ENCODE measurements around the gene BRI3BP. TPM values are rescaled to one million over a fixed set of nuclear protein-coding genes. Genes with fewer than 3 reads are reported as not detected.

BRI3BP gene
- total and polyA plus RNA-seq, 2 experiments from 2014 or later = 6.1 to 14.6 TPM

DNA sequence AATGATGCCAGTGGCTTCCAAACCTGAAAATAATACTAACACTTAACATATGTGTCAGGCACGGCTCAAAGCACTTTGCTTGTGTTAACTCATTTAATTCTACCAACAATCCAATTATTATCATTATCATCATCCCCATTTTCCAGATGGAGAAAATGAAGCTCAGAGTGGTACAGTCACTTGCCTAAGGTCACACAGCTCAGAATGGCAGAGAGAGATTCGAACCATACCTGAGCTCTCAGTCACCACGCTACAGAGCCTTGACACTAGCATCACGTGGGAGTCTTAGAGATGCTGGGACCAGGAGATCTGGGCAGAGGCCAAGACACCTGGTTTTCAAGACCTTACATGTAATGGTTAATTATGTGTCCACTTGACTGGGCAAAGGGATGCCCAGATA is 38.7 kb upstream of the BRI3BP start:
- no peak overlapping the region for H2AFZ ChIP-seq
- H3K79me2 ChIP-seq = no peaks in the 10 kb centered on the region
- H3K4me3 ChIP-seq = no peak overlapping the region
- 95% methylated on average over 4 of the region's 4 CpGs for WGBS (ENCODE audit: low lambda C conversion rate, missing lambda C conversion rate)
- H3K36me3 ChIP-seq (replicated peaks; ENCODE audit: insufficient read depth, low read depth) = no peaks in the 10 kb centered on the region
- H3K9me3 ChIP-seq (ENCODE audit: low read depth) = no peaks in the 10 kb centered on the region
- H3K27me3 ChIP-seq = no peaks in the 10 kb centered on the region
- H3K4me2 ChIP-seq = no peak overlapping the region
- TF ChIP-seq EZH2phosphoT487 (IDR thresholded peaks at IDR 0.05; ENCODE audit: low read depth, severe bottlenecking, unreplicated experiment) (no peak), EZH2 (IDR thresholded peaks at IDR 0.05; ENCODE audit: borderline replicate concordance) (no peak)
- TF ChIP-seq, protein P1, sequence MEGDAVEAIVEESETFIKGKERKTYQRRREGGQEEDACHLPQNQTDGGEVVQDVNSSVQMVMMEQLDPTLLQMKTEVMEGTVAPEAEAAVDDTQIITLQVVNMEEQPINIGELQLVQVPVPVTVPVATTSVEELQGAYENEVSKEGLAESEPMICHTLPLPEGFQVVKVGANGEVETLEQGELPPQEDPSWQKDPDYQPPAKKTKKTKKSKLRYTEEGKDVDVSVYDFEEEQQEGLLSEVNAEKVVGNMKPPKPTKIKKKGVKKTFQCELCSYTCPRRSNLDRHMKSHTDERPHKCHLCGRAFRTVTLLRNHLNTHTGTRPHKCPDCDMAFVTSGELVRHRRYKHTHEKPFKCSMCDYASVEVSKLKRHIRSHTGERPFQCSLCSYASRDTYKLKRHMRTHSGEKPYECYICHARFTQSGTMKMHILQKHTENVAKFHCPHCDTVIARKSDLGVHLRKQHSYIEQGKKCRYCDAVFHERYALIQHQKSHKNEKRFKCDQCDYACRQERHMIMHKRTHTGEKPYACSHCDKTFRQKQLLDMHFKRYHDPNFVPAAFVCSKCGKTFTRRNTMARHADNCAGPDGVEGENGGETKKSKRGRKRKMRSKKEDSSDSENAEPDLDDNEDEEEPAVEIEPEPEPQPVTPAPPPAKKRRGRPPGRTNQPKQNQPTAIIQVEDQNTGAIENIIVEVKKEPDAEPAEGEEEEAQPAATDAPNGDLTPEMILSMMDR (IDR thresholded peaks at IDR 0.05; ENCODE audit: poor library complexity) = no peak
- no peaks in the 10 kb centered on the region for H4K20me1 ChIP-seq (ENCODE audit: insufficient read depth, poor library complexity, severe bottlenecking)
- no peaks in the 10 kb centered on the region for H3K9me2 ChIP-seq (replicated peaks; ENCODE audit: insufficient read depth)
- H3K4me1 ChIP-seq (ENCODE audit: insufficient read depth) = no peaks in the 10 kb centered on the region
- DNase-seq (ENCODE audit: low spot score) = no peak
- no peak overlapping the region for H3K27ac ChIP-seq

DNA sequence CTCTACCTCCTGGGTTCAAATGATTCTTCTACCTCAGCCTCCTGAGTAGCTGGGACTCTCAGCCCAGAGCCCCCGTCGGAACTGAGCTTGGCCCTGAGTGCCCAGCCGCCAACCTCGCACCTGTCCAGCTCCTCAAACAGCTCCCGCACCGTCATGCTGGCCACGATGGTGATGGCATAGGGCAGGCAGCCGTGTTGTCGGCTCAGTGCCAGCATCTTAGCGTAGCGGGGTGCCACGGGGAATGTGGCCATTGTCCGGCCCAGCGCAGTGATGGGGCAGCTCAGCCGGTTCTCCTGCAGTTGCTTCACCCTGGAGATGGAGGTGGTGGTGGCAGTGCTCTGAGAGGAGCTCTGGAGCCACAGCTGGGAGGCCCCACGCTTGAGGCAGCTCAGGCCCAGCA is 36.9 kb upstream of the BRI3BP start:
- TF ChIP-seq, protein P1 (IDR thresholded peaks at IDR 0.05; ENCODE audit: poor library complexity) = no peak
- TF ChIP-seq EZH2 (IDR thresholded peaks at IDR 0.05; ENCODE audit: borderline replicate concordance) = no peak
- no peak for TF ChIP-seq EZH2phosphoT487 (IDR thresholded peaks at IDR 0.05; ENCODE audit: low read depth, severe bottlenecking, unreplicated experiment)
- H3K4me3 ChIP-seq = no peak overlapping the region
- H2AFZ ChIP-seq = no peak overlapping the region
- no peaks in the 10 kb centered on the region for H3K4me1 ChIP-seq (ENCODE audit: insufficient read depth)
- no peak for DNase-seq (ENCODE audit: low spot score)
- WGBS (ENCODE audit: low lambda C conversion rate, missing lambda C conversion rate) = 97% methylated on average over 16 of the region's 16 CpGs
- no peaks in the 10 kb centered on the region for H4K20me1 ChIP-seq (ENCODE audit: insufficient read depth, poor library complexity, severe bottlenecking)
- H3K4me2 ChIP-seq = no peak overlapping the region
- H3K79me2 ChIP-seq = no peaks in the 10 kb centered on the region
- no peaks in the 10 kb centered on the region for H3K36me3 ChIP-seq (replicated peaks; ENCODE audit: insufficient read depth, low read depth)
- H3K9me3 ChIP-seq (ENCODE audit: low read depth) = no peaks in the 10 kb centered on the region
- no peak overlapping the region for H3K27ac ChIP-seq
- no peaks in the 10 kb centered on the region for H3K27me3 ChIP-seq
- H3K9me2 ChIP-seq (replicated peaks; ENCODE audit: insufficient read depth) = no peaks in the 10 kb centered on the region

DNA sequence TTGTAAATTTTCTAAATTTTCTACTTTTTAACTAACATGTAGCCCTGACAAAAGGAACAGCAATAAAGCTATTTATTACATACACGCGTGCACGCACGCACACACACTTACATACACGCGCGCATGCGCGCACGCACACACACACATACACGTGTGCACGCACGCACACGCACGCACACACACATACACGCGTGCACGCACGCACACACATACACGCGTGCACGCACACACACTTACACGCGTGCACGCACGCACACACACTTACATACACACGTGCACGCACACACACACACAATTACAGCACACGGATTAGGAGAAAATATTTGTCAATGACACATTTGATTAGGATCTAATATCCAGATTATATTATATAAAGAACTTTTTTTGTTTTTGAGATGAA is 32.4 kb upstream of the BRI3BP start:
- H3K4me2 ChIP-seq = no peak overlapping the region
- H3K27me3 ChIP-seq = no peaks in the 10 kb centered on the region
- no peaks in the 10 kb centered on the region for H3K36me3 ChIP-seq (replicated peaks; ENCODE audit: insufficient read depth, low read depth)
- H3K79me2 ChIP-seq = no peaks in the 10 kb centered on the region
- H2AFZ ChIP-seq = no peak overlapping the region
- no peak for DNase-seq (ENCODE audit: low spot score)
- no peaks in the 10 kb centered on the region for H3K9me3 ChIP-seq (ENCODE audit: low read depth)
- no peaks in the 10 kb centered on the region for H3K9me2 ChIP-seq (replicated peaks; ENCODE audit: insufficient read depth)
- H3K27ac ChIP-seq = no peak overlapping the region
- no peak overlapping the region for H3K4me3 ChIP-seq
- TF ChIP-seq, protein P1 (IDR thresholded peaks at IDR 0.05; ENCODE audit: poor library complexity) = no peak
- TF ChIP-seq EZH2phosphoT487 (IDR thresholded peaks at IDR 0.05; ENCODE audit: low read depth, severe bottlenecking, unreplicated experiment) (no peak), EZH2 (IDR thresholded peaks at IDR 0.05; ENCODE audit: borderline replicate concordance) (no peak)
- WGBS (ENCODE audit: low lambda C conversion rate, missing lambda C conversion rate) = 97% methylated on average over 26 of the region's 29 CpGs
- no peaks in the 10 kb centered on the region for H4K20me1 ChIP-seq (ENCODE audit: insufficient read depth, poor library complexity, severe bottlenecking)
- no peaks in the 10 kb centered on the region for H3K4me1 ChIP-seq (ENCODE audit: insufficient read depth)

DNA sequence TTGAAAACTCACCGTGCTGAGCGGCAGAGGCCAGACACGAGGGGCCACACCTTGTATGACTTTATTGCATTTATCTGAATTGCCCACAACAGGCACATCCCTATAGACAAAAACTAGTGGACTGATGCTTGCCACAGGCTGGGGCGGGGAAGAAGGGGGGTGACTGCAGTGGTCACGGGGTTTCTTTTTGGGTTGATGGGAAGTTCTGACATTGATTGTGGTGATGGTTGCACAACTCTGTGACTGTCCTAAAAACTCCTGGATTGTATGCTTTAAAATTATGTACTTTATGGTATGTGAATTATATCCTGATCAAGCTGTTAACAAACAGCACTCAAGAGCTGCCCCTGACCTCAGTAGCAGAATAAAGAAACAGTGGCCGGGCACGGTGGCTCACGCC is 30.2 kb upstream of the BRI3BP start:
- Histone ChIP-seq H3K4me2 (no peak overlapping the region), H3K9me2 (replicated peaks; ENCODE audit: insufficient read depth) (no peaks in the 10 kb centered on the region), H3K36me3 (replicated peaks; ENCODE audit: insufficient read depth, low read depth) (no peaks in the 10 kb centered on the region), H3K4me3 (no peak overlapping the region), H2AFZ (no peak overlapping the region), H3K9me3 (ENCODE audit: low read depth) (no peaks in the 10 kb centered on the region), H3K79me2 (no peaks in the 10 kb centered on the region), H3K27ac (no peak overlapping the region), H3K27me3 (no peaks in the 10 kb centered on the region), H4K20me1 (ENCODE audit: insufficient read depth, poor library complexity, severe bottlenecking) (no peaks in the 10 kb centered on the region), H3K4me1 (ENCODE audit: insufficient read depth) (no peaks in the 10 kb centered on the region)
- TF ChIP-seq EZH2 (IDR thresholded peaks at IDR 0.05; ENCODE audit: borderline replicate concordance) (no peak), EZH2phosphoT487 (IDR thresholded peaks at IDR 0.05; ENCODE audit: low read depth, severe bottlenecking, unreplicated experiment) (no peak)
- TF ChIP-seq, protein P1 (IDR thresholded peaks at IDR 0.05; ENCODE audit: poor library complexity) = no peak
- 97% methylated on average over 8 of the region's 8 CpGs for WGBS (ENCODE audit: low lambda C conversion rate, missing lambda C conversion rate)
- DNase-seq (ENCODE audit: low spot score) = no peak
